ENCODE measurements around the gene SIPA1L3.
A peak's percentile ranks its signal among the peaks of the same experiment; 100 is the strongest.

SIPA1L3 gene

DNA sequence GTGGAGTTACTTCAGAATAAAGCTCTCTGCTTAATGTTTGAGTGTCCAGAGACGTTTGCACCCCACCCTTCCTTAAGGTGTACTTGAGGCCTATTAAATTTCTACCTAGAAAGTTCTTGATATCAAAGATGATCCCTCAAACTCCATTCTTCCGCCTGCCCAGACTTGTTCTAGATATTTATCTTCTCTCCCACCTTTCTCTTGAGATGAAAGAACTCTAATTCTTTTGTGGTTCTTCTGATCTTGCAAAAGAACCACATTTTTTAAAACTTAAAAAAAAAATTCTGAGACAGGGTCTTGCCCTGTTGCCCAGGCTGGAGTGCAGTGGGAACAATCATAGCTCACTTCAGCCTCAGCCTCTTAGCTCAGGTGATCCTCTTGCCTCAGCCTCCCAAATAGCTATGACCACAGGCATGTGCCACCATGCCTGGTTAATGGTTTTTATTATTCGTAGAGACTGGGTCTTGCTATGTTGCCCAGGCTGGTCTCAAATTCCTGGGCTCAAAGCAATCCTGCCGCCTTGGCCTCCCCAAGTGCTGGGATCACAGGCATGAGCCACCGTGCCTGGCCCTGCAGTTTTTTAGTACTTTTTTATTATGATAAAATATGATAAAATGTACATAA lies 94.3 kb downstream of the SIPA1L3 start:
- DNase-seq, result no peak

- DNase-seq, result peak; percentile 94
Measured at GRCh38 chr19:38003438-38004185, 96.6 kb downstream of the SIPA1L3 start.

DNA sequence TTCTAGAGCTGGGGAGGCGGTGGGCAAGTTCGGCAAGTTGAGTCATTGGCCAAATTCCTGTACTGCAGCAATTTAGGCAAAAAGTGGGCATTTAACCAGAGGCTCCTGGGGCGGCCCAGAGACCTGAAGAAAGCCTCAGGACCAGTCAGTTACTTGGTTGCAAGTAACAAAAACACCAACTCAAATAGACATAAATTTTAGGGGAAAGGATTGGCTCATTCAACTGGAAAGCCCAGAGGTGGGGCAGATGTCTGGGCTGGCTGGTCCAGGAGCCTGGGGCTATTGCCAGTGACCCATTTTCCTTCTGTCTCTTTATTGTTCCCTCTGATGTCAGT lies 97.1 kb downstream of the SIPA1L3 start:
- no peak for DNase-seq

DNA sequence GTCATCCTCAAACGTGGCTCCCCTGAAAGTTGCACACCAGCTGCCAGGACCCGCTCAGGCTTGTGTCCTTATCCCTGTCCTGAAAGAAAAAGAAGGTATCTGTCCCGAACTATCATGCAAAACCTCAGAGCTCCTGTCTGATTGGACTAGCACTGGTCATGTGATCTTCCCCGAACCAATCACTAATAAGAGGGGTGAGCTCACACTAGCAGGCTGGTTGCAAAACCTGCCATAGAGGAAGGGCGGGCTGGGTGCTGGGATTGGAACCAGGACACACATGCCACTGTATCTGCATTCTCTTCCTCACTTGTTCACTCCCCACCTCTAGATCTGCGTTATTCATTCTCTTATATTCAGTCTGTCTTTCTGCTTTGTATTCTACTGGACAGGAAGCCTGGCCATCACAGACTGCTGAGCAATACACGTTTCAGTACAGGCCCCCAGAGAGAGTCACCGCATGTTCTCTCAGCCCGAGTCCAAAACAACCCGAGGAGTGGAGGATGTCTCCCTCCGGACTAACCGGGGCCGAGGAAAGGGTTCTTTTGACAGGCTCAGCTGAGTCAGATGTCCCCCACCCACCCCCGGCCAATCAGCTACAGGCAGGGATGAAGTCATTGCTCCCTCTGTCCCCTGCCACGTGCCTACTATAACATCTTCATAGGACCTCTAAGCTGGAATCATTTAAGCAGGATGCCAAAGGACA lies 97.7 kb downstream of the SIPA1L3 start:
- peak; percentile 94 for DNase-seq

DNA sequence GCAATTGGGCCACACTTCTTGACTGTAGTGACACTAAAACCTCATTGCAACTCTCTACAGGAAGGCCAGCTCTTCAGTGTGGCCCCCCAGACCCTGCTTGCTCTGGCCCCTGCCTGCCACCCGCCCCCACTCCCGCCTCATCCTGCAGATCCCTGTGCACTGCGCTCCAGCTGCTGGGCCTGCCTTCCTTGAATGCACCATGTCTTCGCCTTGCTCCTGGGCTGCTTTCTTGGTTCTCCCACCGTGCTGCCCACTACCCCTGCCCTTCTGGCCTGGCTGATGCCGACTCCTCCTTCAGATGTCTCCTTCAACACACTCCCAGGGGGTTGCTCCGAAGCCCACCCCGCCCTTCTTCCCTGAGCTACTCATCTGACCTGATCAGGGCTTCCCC lies 98.2 kb downstream of the SIPA1L3 start:
- DNase-seq, result no peak

- DNase-seq, result no peak
Measured at GRCh38 chr19:38006361-38007045, 99.5 kb downstream of the SIPA1L3 start.

DNA sequence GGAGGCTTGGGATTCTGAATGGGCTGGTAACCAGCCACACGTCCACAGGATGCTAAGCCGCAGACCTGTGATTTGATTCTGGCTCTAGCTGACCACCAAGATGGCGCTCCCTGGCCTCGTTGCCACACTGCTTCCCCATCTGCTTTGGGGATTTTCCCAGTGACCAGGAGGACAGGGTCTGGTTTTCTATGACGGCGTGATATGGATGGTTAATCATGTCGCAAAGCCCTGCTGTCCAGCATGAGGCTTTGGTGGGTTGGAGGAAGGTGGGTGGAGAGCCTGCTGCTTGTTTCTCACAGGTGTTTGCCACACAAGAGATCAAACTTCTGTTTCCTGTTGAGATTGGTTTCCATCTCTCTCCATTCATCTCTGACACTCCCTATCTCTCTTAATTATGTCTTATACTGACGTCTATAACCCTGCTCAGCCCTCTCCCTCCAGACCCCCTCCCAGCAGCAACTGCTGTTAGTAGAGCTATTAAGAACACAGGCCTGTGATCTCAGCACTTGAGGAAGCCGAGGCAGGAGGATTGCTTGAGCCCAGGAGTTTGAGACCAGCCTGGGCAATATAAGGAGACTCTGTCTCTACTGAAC lies 102.7 kb downstream of the SIPA1L3 start:
- no peak for DNase-seq

DNA sequence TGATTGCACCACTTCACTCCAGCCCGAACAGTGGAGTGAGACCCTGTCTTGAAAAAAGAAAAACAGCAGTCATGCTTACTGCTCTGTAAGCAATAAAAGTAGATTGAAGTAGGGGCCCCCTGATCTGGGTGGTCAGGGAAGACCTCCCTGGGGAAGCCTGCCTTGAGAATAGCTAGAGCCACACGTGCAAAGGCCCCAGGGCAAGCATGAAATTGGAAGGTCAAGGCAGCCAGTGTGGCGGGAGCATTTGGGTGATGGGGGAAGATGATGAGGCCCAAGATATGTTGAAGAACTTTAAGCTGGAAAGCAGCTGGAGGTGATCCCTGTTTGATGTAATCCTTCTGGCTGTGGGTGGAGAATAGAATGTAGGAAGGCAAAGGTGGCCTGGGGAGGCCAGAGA lies 104.4 kb downstream of the SIPA1L3 start:
- no peak for DNase-seq

DNA sequence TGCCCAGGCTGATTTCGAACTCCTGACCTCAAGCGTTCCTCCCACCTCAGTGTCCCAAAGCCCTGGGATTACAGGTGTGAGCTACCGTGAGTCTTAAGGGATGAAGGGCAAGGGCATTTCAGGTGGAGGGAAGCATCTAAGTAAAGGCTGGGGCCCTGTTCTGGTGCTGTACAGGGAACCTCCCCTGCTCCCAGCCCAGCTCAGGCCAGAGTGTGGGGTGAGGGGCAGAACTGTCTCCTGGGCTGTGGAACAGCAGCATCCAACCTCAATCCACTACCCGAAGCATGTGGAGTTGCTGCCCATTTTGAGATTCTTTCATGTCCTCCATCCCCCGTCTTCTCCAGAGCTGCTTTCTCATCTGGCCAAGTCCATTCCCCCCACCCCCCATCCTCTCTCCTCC lies 105.3 kb downstream of the SIPA1L3 start:
- no peak for DNase-seq

- no peak for DNase-seq
Measured at GRCh38 chr19:38012944-38013343, 105.9 kb downstream of the SIPA1L3 start.

GRCh38 chr19:38013913-38014580 lies 107.0 kb downstream of the SIPA1L3 start:
- DNase-seq, result no peak

DNA sequence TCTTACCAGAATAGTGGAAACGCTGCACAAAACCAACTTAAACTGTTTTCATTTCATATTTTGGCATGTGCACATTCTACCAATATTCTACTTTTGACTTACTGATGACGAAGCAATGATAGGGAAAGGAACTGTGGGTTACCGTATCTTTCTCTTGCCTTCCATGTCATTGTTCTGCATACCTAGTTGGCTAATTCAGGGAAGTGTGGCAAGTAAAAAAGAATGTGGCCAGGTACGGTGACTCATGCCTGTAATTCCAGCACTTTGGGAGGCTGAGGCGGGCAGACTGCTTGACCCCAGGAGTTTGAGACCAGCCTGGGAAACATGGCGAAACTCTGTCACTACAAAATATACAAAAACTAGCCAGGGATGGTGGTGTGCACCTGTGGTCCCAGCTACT lies 108.2 kb downstream of the SIPA1L3 start:
- no peak for DNase-seq

DNA sequence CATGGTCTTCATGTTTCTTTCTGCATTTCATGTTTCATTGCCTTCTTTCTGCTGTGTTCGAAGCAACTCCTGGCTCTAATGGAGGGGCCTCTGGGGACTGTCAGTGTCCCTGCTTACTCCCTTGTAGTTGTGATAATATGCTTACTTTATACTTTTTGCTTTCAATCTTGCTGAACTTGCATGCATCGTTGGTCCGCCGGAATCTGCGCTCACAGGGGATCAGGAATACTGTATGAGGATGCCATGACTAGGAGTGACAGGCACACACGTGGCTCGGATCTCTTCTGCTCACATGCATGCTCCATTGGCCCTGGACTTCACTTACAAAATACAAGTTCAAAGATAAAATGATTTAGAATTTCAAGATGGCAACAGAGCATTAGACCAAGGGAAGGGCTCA lies 108.8 kb downstream of the SIPA1L3 start:
- DNase-seq, result no peak

DNA sequence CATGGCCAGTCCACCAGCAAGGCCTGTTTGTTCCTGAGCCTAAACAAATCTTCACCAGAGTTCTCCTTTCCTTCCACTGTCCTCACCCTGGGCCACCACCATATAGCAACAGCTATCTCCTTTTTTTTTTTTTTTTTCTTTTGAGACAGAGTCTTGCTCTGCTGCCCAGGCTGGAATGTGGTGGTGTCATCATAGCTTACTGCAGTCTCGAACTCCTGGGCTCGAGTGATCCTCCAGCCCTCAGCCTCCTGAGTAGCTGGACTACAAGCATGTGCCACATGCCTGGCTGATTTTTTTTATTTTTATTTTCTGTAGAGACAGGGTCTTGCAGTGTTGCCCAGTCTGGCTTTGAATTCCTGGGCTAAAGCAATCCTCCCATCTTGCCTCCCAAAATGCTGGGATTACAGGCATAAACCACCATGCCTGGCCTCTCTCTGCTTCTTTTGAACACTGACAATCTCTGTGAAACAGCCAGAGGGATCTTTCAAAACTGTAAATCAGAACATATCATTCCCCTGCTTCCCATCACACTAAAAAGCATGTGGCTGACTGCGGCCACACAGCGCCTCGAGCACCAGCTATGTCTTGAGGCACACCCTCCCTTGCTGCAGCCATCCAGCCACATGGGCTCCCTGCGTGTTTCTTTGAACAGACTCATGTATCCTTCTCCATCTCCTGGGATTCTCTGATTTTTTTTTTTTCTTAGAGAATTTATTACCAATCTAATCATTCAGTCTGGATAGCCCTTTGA lies 110.6 kb downstream of the SIPA1L3 start:
- DNase-seq, result no peak

DNA sequence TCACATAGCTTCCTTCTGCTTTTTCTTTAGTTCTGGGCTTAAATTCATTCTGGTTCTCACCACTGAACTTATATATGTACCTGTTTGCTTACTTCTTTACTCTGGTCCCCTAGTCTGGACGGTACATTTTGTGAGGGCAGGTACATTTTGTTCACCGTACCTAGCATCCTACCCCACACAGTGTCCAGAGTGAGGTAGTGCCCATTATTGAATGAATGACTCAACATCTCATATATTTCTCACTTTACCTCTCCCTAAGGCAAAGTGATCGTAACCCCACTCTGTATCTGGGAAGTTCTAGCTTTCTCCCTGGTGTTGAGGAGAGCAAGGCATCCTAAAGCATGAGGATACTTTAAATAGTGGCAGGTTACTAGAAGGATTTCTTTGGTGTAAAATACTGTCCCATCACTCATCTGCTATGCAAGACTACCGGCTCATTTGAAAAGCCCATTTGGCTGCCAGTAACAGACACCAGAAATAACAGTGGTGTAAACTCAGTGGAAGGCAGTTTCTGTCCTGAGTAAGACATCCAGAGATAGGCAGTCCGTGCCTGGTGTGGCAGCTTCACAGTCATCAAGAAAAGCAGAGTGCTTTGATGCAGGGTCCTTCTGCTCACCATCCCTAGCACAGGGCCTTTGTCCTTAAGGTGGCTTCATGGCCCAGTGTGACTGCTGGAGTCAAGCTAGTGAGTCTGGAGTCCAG lies 111.8 kb downstream of the SIPA1L3 start:
- DNase-seq, result no peak

DNA sequence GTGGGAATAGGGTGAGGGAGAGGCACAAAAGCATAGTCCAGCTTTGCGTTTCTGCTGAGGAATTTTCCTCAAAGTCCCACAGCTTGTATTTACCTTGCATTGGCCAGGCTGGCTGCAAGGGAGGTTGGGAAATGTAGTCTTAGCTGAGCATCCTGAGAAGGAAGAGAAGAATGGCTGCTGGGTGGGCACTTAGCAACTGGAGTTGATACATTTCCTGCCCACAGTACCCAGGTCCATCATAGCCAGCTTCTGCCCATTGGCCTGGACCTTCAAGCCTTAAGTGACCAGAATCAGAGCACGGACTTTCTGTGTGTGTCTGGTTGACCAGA lies 112.4 kb downstream of the SIPA1L3 start:
- no peak for DNase-seq

DNA sequence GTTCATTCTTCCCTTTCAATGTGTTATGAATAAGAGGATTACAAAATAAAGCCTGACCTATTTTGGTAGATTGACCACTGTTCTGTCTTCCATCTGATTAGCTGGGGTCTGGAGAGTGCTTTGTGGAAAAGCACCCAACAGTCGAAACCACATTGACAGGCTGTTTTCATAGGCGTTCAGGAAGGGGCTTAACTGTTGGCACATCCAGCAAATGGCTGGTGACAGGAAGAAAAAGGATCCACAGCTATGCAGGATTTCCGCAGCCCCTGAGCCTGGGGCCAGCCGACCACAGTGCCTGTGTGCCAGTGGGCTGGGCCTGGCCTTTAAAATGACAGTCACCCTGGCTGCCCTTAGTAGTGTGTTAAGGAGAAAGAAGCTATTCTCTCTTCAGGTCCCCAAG lies 113.3 kb downstream of the SIPA1L3 start:
- DNase-seq, result no peak

DNA sequence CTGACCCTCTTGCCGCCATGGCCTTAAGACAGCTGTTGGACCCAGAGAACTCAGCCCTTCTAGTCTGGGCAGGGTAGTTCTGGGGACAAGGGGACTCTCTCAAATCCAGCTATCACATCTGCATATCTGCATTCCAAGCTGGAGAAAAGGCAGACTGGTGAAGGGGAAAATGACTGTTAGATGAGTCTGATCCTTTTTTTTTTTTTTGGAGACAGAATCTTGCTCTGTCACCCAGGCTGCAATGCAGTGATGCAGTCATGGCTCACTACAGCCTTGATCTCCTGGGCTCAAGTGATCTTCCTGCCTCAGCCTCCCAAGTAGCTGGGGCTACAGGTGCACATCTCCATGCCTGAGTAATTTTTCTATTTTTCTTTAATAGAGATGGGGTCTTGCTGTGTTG lies 114.3 kb downstream of the SIPA1L3 start:
- no peak for DNase-seq

DNA sequence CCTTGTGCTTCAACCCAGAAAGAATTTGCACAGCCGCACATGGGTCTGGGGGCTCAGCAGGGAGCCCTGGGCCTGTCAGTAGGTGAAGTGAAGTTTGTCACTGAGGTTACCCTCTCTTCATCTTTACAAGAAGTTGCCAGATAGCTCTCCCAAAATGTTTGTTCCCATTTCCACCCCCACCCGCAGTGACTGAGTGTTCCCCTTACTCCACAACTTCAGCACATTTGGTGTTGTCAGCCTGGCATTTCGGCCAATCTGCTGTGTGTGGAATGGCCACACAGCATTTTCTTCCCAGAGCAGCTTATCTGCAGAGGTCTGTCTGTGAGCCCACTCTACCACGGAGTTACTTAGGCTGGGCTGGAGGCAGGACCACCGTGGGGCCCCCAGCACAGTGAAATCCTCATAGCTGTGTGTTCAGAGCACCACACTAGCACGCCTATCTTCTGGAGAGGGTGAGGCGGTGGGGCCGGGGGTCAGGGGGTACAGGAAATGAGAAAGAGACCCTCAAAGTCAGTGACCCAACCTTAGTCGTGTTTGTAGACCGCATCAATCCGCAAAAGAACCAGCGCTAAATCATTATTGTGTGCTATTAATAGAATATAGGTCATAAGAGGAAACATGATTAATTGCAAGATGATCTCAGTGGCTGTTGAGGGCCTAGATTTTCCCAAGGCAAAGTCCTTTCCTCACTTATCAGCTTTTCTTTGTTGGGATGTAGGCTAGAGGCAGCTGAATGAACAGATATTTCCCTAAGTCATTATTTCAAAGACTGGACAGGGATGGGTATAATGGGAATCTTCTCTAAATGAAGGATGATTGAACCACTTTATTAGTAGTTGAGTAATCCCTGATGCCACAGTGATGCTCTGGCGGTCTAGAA lies 116.0 kb downstream of the SIPA1L3 start:
- DNase-seq, result no peak

Measured in DMS153 (cell line).